Stimulated activated CD4-positive, alpha-beta T cell treated with anti-CD3 and anti-CD28 coated beads, Interleukin-12 subunit alpha, Interleukin-12 subunit beta, amount 100 ng/mL, for 4 hours (primary cell): ENCODE data around the gene ZNF716.
"Not testable (repeated sequence)": the region's sequence is repeated elsewhere in the genome, so short reads cannot be mapped to it uniquely, and the experiment has no call there.

Source experiments
- DNase-seq: peaks from one replicate; pipeline ENCODE4 v3.0.0-alpha.2; 2020

The ZNF716 gene

DNA sequence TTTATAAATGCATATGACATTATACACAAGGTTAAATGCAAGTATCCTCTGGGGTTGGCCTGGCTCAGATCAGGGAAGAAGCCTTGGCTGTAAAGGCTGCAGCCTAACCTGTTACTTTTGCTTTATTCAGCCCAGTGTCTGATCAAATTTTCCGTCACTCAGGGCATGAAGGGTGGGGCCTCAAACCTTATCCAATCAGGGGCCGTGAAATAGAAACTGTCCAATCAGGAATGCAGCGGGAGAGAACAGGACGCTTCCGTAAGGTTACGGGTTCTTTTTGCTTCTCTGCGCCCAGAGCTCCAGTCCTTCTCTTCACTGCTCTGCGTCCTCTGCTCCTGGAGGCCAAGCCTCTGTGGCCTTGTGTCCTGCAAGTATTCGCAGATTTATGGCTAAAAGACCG is at the start of gene ZNF716:
Gene ZNF716 (plus strand): TSS at position 274 of the 400 bp plus-strand sequence. CDS start 112 bp downstream, at position 386.
- DNase-seq, result no peak

GRCh38 chr7:57400531-57401155 is 49.3 kb upstream of the ZNF716 start:
- no peak for DNase-seq

- not testable (repeated sequence) for DNase-seq
These were observed 46.9 kb upstream of the ZNF716 start for GRCh38 chr7:57403051-57403450.

DNA sequence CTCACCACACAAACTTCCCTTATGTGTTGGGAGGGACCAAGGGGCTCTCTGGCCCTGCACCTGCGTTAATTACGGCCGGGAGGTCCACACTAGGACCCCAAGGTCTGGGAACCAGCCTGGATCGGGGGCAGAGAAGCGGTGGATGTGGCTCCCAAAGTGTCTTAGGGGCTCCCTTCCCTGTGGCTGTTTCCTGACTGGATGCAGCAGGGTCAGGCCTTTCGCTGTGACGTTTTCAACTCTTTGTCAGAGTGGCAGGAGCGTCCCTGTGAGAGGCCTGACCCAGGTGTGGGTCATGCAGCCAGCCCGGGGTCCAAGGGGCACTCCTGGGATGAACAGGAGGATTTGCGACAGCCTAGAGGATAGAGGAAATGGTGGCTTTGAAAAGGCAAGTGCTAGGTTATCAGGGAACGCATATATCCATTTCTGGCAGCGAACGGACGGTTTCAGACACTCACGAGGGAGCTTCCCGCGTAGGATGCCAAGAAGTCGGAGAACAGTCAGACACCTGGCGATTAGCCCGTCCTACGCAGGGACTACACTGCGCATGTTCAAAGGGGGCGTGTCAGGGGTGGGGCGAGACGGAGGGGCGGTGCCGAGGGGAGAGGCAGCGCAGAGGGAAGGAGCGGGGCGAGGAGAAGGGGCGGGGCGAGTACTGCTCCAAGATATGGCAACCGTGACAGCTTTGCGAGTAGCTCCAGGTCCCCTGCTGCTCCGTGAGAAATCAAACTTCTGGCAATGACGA is 46.2 kb upstream of the ZNF716 start:
- no peak for DNase-seq

DNA sequence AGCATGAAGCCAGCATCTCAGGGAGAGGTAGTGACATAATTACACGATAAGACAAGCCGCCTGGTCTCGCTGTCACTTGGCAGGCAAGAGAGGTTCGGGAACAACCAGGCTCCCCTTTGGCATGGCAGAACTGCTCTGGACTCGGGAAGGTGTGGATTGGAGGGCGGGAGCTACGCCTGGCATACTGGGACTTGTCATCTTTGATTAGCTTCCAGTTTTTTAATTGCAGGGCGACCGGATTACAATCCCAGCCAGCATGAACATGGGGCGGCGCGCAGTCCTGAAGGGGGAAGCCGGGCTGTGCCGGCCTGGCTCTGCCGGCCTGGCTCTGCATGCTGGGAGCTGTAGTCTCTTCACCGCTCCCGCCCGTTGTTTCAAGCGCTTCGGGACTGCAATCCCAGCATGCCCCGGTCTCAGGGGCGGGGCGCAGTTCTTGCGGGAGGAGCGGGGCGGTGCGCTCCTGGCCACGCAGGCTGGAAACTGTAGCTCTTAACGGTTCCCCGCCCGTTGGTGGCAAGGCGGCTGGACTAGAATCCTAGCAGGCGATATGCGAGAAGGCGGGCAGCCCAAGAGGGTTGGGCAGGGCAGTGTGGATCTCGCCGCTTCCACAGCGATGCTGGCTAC is 45.5 kb upstream of the ZNF716 start:
- no peak for DNase-seq

DNA sequence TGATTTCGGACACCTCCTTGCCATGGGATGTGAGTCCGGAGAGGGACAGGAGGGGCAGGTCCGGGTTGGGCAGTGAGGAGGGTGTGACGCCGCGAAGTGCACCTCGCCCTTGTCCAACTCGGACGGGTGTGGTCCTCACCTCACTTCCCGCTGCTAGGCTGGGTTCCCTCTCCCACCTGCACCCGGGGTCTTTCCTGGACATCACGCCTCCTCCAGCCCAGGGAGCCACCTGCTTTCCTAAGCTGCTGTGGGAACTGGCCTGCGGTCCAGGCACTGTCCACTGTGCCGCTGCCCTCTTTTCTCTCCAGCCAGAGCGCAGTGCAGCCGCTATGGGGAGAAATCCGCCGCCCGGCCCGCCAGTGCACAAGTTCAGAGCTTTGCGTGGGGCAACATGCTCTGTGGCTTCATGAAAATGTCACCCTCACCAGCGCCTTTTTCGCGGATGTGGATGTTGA is 45.0 kb upstream of the ZNF716 start:
- DNase-seq, result no peak

DNA sequence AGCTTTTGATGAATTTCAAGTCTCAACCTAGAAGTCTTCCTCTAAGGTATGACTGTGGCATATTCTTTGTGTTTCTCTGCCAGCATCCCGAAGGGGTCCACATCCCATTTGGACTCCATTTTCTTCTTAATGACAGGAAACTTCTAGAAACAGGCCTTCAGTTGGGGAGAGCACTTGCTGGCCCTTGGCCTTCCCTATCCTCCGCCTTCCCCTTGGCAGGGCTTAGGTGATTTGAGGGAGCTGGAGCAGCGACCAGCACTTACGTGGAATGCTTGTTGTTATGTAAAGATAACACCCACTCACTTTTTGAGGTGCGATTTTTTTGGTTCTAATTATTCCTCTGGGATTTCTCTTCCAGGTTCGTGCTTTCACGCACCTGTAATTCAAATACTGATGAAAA is 42.9 kb upstream of the ZNF716 start:
- DNase-seq, result no peak

GRCh38 chr7:57412168-57412567 is 37.8 kb upstream of the ZNF716 start:
- DNase-seq, result no peak

- no peak for DNase-seq
These were observed 37.4 kb upstream of the ZNF716 start for GRCh38 chr7:57412618-57413017.

DNA sequence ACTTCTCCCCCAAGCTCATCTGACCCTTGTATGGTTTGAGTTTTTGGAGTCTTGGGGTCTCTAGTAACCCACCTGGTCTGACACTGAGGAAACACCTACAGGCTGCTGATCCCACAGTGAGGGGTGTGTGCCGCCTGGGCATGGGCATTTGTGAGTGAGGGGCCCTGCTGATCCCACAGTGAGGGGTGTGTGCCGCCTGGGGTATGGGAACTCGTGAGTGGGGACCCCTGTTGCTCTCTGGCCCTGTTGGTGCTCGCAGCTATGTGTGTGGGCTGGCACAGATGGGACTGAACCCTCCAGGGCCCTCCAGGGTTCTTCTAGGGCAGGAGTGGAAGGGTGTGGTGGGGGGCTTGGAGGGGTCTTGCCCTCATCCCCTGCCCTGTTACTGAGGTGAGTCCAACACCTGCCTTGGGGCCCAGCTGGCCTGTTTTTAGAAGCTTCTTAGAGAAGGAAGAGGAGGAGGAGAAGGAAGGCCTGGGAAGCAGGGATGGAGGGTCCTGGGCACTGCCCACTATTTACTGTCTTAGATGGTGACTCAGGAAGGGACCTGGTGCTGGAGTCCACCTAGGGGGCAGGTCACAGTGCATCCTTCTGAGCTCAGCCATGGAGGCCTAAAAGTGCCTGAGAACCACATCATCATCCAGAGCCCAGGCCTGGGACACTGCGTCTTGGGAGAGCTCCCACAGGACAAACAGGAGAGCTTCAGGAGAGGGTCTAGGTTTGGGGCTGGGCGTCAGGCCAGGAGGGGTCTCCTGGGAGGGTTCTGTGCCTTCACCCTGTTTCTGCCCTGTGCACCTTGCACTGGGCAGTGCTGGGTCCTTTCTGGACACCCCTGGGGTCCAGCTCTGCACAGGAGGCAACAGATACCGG is 36.2 kb upstream of the ZNF716 start:
- no peak for DNase-seq

DNA sequence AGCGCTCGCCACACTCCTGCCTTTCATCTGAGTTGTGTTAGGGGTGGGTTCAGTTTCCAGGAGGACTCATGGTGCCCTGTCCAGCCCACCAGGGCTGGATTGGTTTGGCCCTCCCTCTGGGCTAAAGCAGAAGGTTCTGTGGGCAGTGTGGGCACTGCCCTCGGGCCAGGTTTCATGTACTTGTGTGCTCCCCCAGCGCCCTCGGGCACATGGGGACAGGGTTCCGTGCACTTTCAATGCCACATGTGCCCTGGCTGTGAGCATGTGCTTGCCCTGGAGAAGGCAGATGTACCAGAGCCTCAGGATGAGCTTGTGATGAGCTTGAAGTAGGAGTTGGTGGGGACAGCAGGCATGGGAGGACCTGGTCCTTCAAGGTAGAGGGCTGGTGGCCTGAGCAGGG is 35.6 kb upstream of the ZNF716 start:
- DNase-seq, result no peak

- no peak for DNase-seq
These were observed 35.1 kb upstream of the ZNF716 start for GRCh38 chr7:57414852-57415251.

GRCh38 chr7:57415326-57415725 is 34.7 kb upstream of the ZNF716 start:
- DNase-seq, result no peak

GRCh38 chr7:57415730-57416129 is 34.2 kb upstream of the ZNF716 start:
- DNase-seq, result no peak

DNA sequence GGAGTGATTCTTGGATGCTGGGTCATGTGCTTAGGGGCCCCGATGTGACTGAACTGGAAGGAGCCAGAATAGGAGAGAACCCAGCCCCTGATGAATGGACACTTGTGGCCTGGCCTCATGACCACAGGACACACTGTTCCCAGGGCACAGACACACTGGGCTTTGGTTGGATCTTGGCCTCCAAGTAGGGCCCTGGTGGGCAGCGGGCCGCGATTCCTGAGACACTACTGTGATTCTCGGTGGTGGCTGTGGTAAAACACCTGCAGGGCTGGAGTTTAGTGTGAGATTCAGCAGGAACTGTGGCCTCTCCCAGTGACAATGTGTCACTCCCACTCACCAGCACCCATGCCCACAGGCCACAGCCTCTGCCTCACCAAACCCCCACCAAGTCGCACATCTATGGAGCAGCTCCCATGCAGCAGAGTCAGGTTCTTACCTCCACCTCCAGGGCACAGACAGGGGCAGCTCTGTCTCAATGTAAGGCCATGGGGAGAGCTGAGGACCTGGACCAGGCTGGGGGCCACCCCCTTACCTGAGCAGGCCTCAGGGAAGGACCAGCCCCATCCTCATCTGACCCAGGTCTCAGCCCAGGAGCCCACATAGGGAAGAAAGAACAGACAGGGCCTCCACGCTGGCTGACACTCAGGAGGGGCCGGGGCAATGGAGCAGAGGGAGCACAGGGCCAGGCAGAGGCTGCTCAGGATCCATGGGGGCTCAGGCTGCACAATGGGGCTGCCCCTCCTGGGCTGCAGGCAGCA is 33.2 kb upstream of the ZNF716 start:
- no peak for DNase-seq

- no peak for DNase-seq
These were observed 32.2 kb upstream of the ZNF716 start for GRCh38 chr7:57417736-57418135.

DNA sequence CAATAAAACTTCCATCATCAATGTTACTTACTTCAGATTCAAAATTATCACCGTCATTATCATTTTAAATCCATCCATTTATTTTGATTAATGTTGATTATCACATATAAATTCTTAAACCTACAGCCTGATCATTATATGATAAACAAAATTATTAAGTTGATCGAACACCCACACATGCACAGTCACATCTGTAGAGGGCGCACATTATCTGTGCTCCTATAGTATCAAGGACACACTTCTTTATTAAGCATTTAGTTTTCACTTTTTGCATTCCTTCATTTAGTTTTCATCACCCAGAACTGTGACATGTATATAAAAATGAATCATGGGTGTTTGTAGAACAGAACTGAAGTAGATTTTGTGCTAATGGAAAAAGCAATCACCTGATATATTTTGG is 26.2 kb upstream of the ZNF716 start:
- DNase-seq, result no peak

- DNase-seq, result no peak
These were observed 25.3 kb upstream of the ZNF716 start for GRCh38 chr7:57424515-57425238.

DNA sequence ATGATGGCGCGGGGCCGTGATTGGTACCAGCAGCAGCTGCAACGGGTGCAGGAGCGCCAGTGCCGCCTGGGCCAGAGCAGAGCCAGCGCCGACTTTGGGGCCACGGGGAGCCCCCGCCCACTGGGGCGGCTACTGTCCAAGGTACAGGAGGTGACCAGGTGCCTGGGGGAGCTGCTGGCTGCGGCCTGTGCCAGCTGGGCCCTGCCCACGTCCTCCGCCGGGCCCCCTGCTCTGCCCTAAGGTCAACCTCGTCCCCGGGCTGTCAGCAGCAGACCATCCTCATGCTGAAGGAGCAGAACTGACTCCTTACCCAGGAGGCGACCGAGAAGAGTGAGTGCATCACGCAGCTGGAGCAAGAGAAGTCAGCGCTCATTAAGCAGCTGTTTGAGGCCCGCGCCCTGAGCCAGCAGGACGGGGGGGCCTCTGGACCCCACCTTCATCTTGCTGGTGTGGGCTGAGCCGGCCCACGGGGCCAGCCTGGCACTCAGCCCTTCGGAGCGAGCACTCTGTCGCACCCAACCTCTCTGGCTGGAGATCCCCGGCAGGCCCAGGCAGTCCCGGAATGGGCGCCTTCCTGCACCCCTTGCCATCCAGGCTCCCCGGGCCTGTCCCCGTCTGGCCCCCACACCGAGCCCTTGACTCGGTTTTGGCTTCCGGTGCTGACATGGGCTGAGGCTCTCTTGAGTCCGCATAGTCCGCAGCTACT is 24.6 kb upstream of the ZNF716 start:
- no peak for DNase-seq

DNA sequence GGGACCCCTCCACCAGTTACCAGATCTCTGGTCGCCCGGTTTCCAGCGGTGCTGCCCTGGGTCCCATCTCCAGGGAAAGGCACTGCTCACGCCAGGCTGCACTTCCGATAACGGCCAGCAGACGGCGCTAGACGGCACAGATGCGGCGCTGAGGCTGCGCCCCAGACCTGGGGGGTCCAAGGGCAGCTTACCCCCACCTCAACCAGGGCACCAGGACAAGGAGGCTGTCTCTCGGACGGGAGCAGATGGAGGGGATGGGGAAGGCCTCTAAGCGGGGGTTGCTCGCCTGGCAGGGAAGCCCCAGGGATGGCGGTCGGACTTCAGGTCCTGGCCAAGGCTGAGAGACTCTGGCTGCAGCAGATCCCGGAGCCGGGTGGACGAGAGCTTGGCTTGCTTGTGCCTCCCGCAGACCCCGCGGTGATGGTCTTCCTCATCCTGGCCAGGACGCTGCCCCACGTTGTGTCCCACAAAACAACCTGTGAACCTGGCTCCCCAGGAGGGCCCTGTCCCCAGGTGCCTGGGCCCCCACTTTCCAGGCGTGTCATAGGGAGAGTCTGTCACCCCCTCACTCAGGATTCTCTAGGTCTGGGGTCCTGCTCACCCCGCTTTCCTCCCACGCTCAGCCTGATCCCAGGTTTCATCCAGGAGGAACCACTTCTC is 23.9 kb upstream of the ZNF716 start:
- DNase-seq, result no peak

GRCh38 chr7:57426629-57427003 is 23.4 kb upstream of the ZNF716 start:
- DNase-seq, result no peak
